ENCODE data around the gene PHETA2.

DNA sequence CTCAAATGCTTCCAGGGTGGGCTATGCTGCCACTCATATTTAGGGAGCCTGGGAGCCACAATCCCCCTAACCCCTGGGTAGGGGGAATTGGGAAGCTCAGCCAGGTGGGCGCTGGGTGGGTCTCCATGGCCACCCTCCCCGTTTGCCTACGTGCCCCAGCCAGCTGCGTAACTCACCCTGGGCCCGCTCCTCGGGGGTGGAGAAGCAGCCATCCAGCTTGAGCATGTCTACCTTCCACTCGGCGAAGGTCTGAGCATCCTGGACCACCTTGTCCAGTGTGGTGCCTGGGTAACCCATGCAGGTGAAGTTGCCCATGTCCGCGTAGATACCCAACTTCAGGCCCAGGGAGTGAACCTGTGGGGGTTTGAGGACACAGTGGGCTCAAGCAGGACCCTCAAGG, 7.1 kb upstream of the PHETA2 start:
- no peak for TF ChIP-seq FOXP1 (CRISPR knock-in tag; IDR thresholded peaks at IDR 0.05; ENCODE audit: borderline replicate concordance)
- TF ChIP-seq, protein P1, sequence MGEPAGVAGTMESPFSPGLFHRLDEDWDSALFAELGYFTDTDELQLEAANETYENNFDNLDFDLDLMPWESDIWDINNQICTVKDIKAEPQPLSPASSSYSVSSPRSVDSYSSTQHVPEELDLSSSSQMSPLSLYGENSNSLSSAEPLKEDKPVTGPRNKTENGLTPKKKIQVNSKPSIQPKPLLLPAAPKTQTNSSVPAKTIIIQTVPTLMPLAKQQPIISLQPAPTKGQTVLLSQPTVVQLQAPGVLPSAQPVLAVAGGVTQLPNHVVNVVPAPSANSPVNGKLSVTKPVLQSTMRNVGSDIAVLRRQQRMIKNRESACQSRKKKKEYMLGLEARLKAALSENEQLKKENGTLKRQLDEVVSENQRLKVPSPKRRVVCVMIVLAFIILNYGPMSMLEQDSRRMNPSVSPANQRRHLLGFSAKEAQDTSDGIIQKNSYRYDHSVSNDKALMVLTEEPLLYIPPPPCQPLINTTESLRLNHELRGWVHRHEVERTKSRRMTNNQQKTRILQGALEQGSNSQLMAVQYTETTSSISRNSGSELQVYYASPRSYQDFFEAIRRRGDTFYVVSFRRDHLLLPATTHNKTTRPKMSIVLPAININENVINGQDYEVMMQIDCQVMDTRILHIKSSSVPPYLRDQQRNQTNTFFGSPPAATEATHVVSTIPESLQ (CRISPR knock-in tag; IDR thresholded peaks at IDR 0.05): no peak
- no peak for TF ChIP-seq CREM (CRISPR knock-in tag; IDR thresholded peaks at IDR 0.05)
- TF ChIP-seq, protein P2, sequence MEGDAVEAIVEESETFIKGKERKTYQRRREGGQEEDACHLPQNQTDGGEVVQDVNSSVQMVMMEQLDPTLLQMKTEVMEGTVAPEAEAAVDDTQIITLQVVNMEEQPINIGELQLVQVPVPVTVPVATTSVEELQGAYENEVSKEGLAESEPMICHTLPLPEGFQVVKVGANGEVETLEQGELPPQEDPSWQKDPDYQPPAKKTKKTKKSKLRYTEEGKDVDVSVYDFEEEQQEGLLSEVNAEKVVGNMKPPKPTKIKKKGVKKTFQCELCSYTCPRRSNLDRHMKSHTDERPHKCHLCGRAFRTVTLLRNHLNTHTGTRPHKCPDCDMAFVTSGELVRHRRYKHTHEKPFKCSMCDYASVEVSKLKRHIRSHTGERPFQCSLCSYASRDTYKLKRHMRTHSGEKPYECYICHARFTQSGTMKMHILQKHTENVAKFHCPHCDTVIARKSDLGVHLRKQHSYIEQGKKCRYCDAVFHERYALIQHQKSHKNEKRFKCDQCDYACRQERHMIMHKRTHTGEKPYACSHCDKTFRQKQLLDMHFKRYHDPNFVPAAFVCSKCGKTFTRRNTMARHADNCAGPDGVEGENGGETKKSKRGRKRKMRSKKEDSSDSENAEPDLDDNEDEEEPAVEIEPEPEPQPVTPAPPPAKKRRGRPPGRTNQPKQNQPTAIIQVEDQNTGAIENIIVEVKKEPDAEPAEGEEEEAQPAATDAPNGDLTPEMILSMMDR (IDR thresholded peaks at IDR 0.05): no peak
- no peak for TF ChIP-seq SMAD3 (CRISPR knock-in tag; IDR thresholded peaks at IDR 0.05; ENCODE audit: borderline replicate concordance)
- TF ChIP-seq ZBTB21 (CRISPR knock-in tag; IDR thresholded peaks at IDR 0.05; ENCODE audit: borderline replicate concordance): no peak
- no peak for TF ChIP-seq IRF2 (CRISPR knock-in tag; IDR thresholded peaks at IDR 0.05; ENCODE audit: borderline replicate concordance, low read depth)

All from WTC11 (cell line).